Neural cell (in vitro differentiated cells): Measurements from ENCODE around the gene TUBB4B.

Source experiments
- CTCF ChIP-seq: fragments of 450-650 bp; IDR thresholded peaks from 2 replicates; pipeline ENCODE4 v1.5.1; 2014; ENCODE audit warnings: antibody characterized with exemption, mild to moderate bottlenecking, moderate library complexity; ENCODE audit not compliant: poor library complexity, severe bottlenecking
- EP300 ChIP-seq: fragments of 450-650 bp; conservative IDR thresholded peaks from 2 replicates; pipeline ENCODE4 v1.6.1; 2014; ENCODE audit warnings: antibody characterized with exemption, mild to moderate bottlenecking, moderate library complexity; ENCODE audit not compliant: poor library complexity, severe bottlenecking
- EZH2 ChIP-seq: fragments of 200-600, 300-800 bp; shearing (Covaris generic), sonication (generic); IDR thresholded peaks from 2 replicates; pipeline ENCODE4 v1.6.1; 2014; ENCODE audit warnings: antibody characterized with exemption, low read length, borderline replicate concordance, mild to moderate bottlenecking; ENCODE audit not compliant: insufficient read depth, poor library complexity, severe bottlenecking
- MXI1 ChIP-seq: fragments of 450-650 bp; conservative IDR thresholded peaks from 2 replicates; pipeline ENCODE4 v1.6.1; 2014; ENCODE audit warnings: antibody characterized with exemption, mild to moderate bottlenecking; ENCODE audit not compliant: poor library complexity, severe bottlenecking
- POLR2AphosphoS5 ChIP-seq: IDR thresholded peaks from 2 replicates; pipeline ENCODE4 v1.6.1; 2012

- TF ChIP-seq MXI1: no peak
- TF ChIP-seq CTCF: no peak
- TF ChIP-seq EP300: no peak
- no peak for TF ChIP-seq EZH2
- no peak for TF ChIP-seq POLR2AphosphoS5
Measured at GRCh38 chr9:137218754-137219271, 22.3 kb upstream of the TUBB4B start.
